Dedifferentiated amniotic fluid mesenchymal stem cell (primary cell): ENCODE results near the gene UNK.

ENCODE experiments used
- DNase-seq: peaks from one replicate; pipeline ENCODE4 v3.0.0-alpha.2; 2016; ENCODE audit errors: extremely low spot score

UNK gene

GRCh38 chr17:75873587-75874322 lies 89.1 kb downstream of the UNK start:
- DNase-seq = no peak

- DNase-seq = no peak
Observed at GRCh38 chr17:75874323-75875181, 89.9 kb downstream of the UNK start.
